ENCODE results near the gene GFI1. TPM values are rescaled to one million over a fixed set of nuclear protein-coding genes. Genes with fewer than 3 reads are reported as not detected.

The GFI1 gene
- polyA plus RNA-seq, 3 donors from 2014 or later, result 17.8 to 47.4 (median 27.2) TPM

- Mint-ChIP-seq H3K4me3 (no peak overlapping the region), H3K36me3 (peaks cover 5 to 29% (median 22%) of the 10 kb centered on the region in 3 donors), H3K9me3 (no peaks in the 10 kb centered on the region), H3K4me1 (peaks cover 29 to 72% of the 10 kb centered on the region in 2 donors), H3K27ac (peak overlapping the region in 2 of 6 donors; percentile 26 to 67), H3K27me3 (ENCODE audit: low read depth in 3 of 3) (peaks cover 0 to 2% (median 0%) of the 10 kb centered on the region in 3 donors)
- no peak for DNase-seq
These were observed 16.5 kb downstream of the GFI1 start for GRCh38 chr1:92470216-92470615.

GRCh38 chr1:92466683-92467352 lies 19.9 kb downstream of the GFI1 start:
- Mint-ChIP-seq H3K4me3 (no peak overlapping the region), H3K27ac (peak overlapping the region in 5 of 6 donors; percentile 43 to 85 (median 73)), H3K36me3 (peaks cover 0 to 17% (median 14%) of the 10 kb centered on the region in 3 donors), H3K9me3 (no peaks in the 10 kb centered on the region), H3K4me1 (peaks cover 47 to 78% of the 10 kb centered on the region in 2 donors), H3K27me3 (ENCODE audit: low read depth in 3 of 3) (no peaks in the 10 kb centered on the region)
- no peak for DNase-seq

DNA sequence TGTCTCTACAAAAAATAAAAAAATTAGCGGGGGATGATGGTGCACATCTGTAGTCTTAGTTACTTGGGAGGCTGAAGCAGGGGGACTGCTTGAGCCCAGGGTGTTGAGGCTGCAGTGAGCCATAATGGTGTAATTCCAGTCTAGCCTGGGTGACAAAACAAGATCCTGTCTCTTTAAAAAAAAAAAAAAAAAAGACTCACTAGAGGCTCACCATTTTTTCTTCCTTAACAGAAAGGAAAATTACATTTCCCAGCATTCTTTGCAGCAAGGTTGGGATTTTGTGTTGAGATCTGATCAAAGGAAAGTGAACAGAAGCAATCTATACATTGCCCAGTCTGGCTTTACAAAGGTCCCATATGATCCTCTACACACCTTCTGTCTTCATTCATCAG lies 21.5 kb downstream of the GFI1 start:
- DNase-seq, result no peak
- Mint-ChIP-seq H3K27me3 (ENCODE audit: low read depth in 3 of 3) (no peaks in the 10 kb centered on the region), H3K9me3 (no peaks in the 10 kb centered on the region), H3K4me3 (peak overlapping the region; percentile 21 to 78 (median 68)), H3K36me3 (peaks cover 0 to 11% (median 8%) of the 10 kb centered on the region in 3 donors), H3K27ac (peak overlapping the region in 5 of 6 donors; percentile 50 to 86 (median 76)), H3K4me1 (peaks cover 60 to 85% of the 10 kb centered on the region in 2 donors)

DNA sequence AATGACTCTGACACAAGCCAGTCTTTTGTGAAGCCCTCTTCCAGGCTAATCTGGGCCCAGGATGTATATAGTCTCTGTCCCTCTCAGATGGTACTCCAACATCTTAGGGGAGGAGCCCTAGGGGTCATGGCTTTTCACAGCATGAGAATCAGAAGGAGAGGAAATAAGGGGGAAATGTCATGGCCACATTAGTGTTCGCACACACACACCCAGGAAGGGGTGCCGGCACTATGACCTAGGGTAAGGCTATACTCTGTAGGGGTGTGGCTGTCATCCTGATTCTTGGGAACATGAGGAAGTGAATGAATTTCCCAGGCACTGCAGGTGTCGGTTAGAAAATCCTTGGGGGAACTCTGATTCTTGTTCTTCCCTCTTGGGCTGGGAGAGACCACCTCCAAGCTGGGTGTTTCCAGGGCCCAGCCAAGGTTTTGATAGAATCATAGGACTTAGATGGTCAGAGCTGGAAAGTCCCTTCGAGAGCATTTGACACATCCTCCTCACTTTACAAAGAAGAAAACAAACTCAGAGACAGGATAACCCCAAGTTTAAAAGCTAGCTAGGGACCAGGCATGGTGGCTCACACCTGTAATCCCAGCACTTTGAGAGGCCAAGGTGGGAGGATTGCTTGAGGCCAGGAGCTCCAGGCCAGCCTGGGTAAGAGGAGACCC lies 22.0 kb downstream of the GFI1 start:
- Mint-ChIP-seq H3K9me3 (no peaks in the 10 kb centered on the region), H3K4me3 (peak overlapping the region; percentile 39 to 78 (median 68)), H3K27ac (peak overlapping the region; percentile 45 to 86 (median 64)), H3K36me3 (peaks cover 0 to 7% (median 6%) of the 10 kb centered on the region in 3 donors), H3K27me3 (ENCODE audit: low read depth in 3 of 3) (no peaks in the 10 kb centered on the region), H3K4me1 (peaks cover 66 to 85% of the 10 kb centered on the region in 2 donors)
- peak in 2 of 3 donors; percentile 8 to 11 for DNase-seq

DNA sequence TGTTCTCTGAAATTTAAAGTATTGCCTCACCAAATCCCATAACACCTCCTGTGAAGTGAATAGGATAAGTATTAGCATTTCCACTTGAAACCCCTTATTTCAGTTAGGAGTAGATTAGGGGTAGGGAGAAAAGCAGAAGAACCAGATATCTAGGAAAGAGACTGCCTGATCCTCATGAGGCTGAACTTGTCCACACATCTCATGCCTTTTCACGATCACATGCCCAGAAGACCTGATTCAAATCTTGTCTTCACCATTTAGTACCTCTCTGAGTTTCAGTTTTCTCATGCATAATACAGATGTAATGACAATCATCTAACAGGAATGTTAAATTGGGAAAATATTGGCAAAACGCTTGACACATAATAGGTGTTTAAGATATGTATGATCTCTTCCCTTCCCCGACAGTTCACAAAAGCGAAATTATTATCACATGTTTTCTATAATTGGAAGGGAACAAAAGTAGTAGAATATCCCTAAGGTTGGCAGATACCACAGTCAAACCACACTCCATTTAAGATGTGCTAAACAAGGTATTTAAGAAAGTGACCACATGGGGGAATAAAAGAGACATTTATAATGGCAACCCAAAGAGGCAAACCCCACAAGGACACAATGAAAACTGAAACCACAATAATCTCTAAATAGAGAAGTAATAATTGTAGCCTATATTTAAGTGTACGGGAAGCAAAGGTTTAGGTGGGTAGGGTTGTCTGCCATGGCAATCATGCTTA lies 25.2 kb downstream of the GFI1 start:
- peak overlapping the region; percentile 1 to 53 (median 25) for H3K4me3 Mint-ChIP-seq
- peak overlapping the region in 5 of 6 donors; percentile 2 to 73 (median 57) for H3K27ac Mint-ChIP-seq
- peaks cover 66 to 74% of the 10 kb centered on the region in 2 donors for H3K4me1 Mint-ChIP-seq
- H3K36me3 Mint-ChIP-seq, result no peaks in the 10 kb centered on the region
- no peaks in the 10 kb centered on the region for H3K27me3 Mint-ChIP-seq (ENCODE audit: low read depth in 3 of 3)
- no peaks in the 10 kb centered on the region for H3K9me3 Mint-ChIP-seq
- peak in 2 of 3 donors; percentile 10 to 24 for DNase-seq

DNA sequence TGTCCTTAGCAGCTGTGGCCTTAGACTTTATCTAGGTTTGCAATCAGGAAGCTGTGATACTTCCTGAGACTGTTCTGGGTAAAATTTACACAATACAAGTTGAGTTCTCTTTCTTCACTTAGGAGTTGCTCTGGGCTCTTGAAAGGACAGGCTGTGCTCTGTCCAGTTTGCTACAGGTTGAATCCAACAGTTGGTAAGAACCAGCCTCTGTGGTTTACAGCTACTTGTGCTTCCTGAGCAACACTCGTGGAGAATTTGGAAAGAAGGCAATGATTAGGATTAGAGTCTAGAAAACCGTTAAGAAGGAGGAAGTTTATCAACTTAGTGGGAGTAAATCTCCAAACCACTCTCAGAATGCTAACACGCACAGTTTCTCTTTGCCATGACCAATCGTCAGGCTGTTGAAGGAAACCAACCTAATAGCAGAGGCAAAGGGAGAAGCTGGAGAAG lies 26.8 kb downstream of the GFI1 start:
- H3K27me3 Mint-ChIP-seq (ENCODE audit: low read depth in 3 of 3), result peaks cover 0 to 5% (median 3%) of the 10 kb centered on the region in 3 donors
- H3K9me3 Mint-ChIP-seq, result no peaks in the 10 kb centered on the region

DNA sequence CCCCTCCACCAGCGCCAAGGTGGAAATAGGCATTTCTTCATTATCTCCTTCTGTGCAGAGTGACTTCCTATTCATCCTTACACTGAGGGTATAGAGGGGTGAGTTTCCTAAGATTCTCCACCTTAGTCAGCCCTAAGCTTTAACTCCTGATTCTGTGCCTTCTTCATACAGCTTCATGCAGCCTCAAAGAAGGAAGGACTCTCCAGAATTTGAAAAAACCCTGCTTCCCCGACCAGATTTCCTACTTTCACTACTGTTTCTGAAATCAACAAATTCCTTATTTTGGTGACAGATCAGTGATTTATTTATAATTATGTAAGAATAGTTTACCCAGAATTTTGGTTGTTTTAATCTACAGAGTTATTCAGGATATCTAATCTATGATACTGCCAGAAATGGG lies 28.6 kb downstream of the GFI1 start:
- Mint-ChIP-seq H3K9me3 (no peaks in the 10 kb centered on the region), H3K27ac (peak overlapping the region in 1 of 6 donors; percentile 15), H3K36me3 (no peaks in the 10 kb centered on the region), H3K27me3 (ENCODE audit: low read depth in 3 of 3) (peaks cover 0 to 8% (median 3%) of the 10 kb centered on the region in 3 donors), H3K4me1 (peaks cover 36 to 40% of the 10 kb centered on the region in 2 donors), H3K4me3 (no peak overlapping the region)
- no peak for DNase-seq

More for the DNA sequence above, 26.8 kb downstream of the GFI1 start:
- DNase-seq, result no peak
- peak overlapping the region; percentile 76 to 89 (median 85) for H3K4me3 Mint-ChIP-seq
- H3K36me3 Mint-ChIP-seq, result no peaks in the 10 kb centered on the region
- peaks cover 52 to 58% of the 10 kb centered on the region in 2 donors for H3K4me1 Mint-ChIP-seq
- peak overlapping the region; percentile 78 to 96 (median 92) for H3K27ac Mint-ChIP-seq

- Mint-ChIP-seq H3K9me3 (no peaks in the 10 kb centered on the region), H3K4me3 (no peak overlapping the region), H3K27ac (no peak overlapping the region), H3K36me3 (no peaks in the 10 kb centered on the region), H3K4me1 (peaks cover 0 to 6% of the 10 kb centered on the region in 2 donors), H3K27me3 (ENCODE audit: low read depth in 3 of 3) (no peaks in the 10 kb centered on the region)
- DNase-seq, result no peak
These were observed 38.7 kb downstream of the GFI1 start for GRCh38 chr1:92447976-92448375.

DNA sequence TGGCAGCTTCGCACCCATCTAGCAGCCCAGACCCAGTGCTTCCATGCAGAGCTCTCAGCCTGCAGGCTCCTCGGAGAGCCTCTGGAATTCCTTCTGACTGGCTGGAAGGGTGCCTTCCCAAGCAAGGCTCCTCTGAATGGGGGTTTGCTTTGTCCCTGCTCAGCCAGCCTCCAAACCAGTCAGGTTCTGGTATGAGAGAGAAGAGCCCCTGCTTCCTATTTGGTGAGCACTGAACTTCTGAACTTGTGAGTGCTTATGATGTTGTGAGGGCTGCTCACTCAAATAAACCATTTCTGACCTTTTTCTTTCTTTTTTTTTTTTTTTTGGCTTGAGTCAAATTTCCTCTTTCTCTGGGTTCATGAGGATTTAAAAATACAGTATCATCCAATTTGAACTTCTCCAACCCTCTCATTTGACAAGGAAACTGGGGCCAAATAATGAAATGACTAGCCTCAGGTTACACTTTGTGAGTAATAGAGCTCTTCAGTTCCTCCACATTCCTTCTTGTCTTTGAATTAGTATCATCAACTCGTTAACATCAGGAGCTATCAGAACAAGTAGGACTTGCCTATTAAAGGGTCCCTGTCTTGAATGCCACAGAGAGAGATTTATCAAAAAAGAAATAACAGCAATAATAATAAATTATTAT lies 39.6 kb downstream of the GFI1 start:
- Mint-ChIP-seq H3K27ac (no peak overlapping the region), H3K9me3 (no peaks in the 10 kb centered on the region), H3K4me3 (no peak overlapping the region), H3K4me1 (peaks cover 0 to 6% of the 10 kb centered on the region in 2 donors), H3K36me3 (no peaks in the 10 kb centered on the region), H3K27me3 (ENCODE audit: low read depth in 3 of 3) (no peaks in the 10 kb centered on the region)
- DNase-seq, result no peak

- no peak for DNase-seq
- Mint-ChIP-seq H3K4me1 (peaks cover 0 to 6% of the 10 kb centered on the region in 2 donors), H3K27me3 (ENCODE audit: low read depth in 3 of 3) (peaks cover 0 to 2% (median 0%) of the 10 kb centered on the region in 3 donors), H3K27ac (no peak overlapping the region), H3K4me3 (no peak overlapping the region), H3K36me3 (no peaks in the 10 kb centered on the region), H3K9me3 (no peaks in the 10 kb centered on the region)
These were observed 40.2 kb downstream of the GFI1 start for GRCh38 chr1:92446546-92446945.

GRCh38 chr1:92445865-92446264 lies 40.9 kb downstream of the GFI1 start:
- Mint-ChIP-seq H3K27me3 (ENCODE audit: low read depth in 3 of 3) (peaks cover 0 to 2% (median 0%) of the 10 kb centered on the region in 3 donors), H3K4me3 (no peak overlapping the region), H3K36me3 (no peaks in the 10 kb centered on the region), H3K9me3 (no peaks in the 10 kb centered on the region), H3K4me1 (peaks cover 0 to 6% of the 10 kb centered on the region in 2 donors), H3K27ac (no peak overlapping the region)
- no peak for DNase-seq

- no peak overlapping the region for H3K4me3 Mint-ChIP-seq
- H3K27ac Mint-ChIP-seq, result peak overlapping the region in 1 of 6 donors; percentile 34
- H3K36me3 Mint-ChIP-seq, result no peaks in the 10 kb centered on the region
- H3K27me3 Mint-ChIP-seq (ENCODE audit: low read depth in 3 of 3), result peaks cover 0 to 2% (median under 1%) of the 10 kb centered on the region in 3 donors
- DNase-seq, result no peak
- H3K4me1 Mint-ChIP-seq, result peaks cover 0 to 6% of the 10 kb centered on the region in 2 donors
- no peaks in the 10 kb centered on the region for H3K9me3 Mint-ChIP-seq
These were observed 42.4 kb downstream of the GFI1 start for GRCh38 chr1:92444351-92444750.

DNA sequence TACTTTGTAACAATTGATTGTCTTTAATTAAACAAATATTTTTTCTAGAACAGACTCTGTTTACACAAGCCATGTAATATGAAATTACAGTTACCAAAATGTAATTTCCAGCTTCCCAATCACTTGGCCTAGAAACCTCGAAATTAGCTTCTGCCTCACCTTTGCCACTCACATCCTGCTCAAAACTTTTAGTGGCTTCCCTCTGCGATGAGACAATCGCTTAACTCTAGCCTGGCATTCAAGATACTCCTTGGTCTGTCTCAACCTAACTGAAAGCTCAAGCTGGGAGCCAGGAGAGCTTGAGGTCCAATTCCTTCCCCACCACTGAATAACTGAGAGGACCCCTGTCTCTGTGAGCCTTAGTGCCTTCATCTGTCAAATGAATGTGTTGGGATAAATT lies 42.8 kb downstream of the GFI1 start:
- Mint-ChIP-seq H3K27ac (peak overlapping the region in 2 of 6 donors; percentile 15 to 34), H3K4me3 (no peak overlapping the region), H3K9me3 (no peaks in the 10 kb centered on the region), H3K4me1 (peaks cover 0 to 6% of the 10 kb centered on the region in 2 donors), H3K36me3 (no peaks in the 10 kb centered on the region), H3K27me3 (ENCODE audit: low read depth in 3 of 3) (peaks cover 0 to 2% (median 2%) of the 10 kb centered on the region in 3 donors)
- DNase-seq, result no peak
